Dendritic cell treated with granulocyte-macrophage colony-stimulating factor and Interleukin-4, amounts not matched to agents 40 ng/mL and 50 ng/mL, for 4 days (primary cell): ENCODE data around the gene SNX8.

Source experiments
- H3K27ac Mint-ChIP-seq: one replicate; pipeline ENCODE4 v1.8.0; 2022; ENCODE audit warnings: mild to moderate bottlenecking, mixed read lengths
- H3K27me3 Mint-ChIP-seq: one replicate; pipeline ENCODE4 v1.8.0; 2022; ENCODE audit warnings: mild to moderate bottlenecking, mixed read lengths
- H3K36me3 Mint-ChIP-seq: one replicate; pipeline ENCODE4 v1.8.0; 2022; ENCODE audit warnings: low read depth, mixed read lengths
- H3K4me1 Mint-ChIP-seq: one replicate; pipeline ENCODE4 v1.8.0; 2022; ENCODE audit warnings: low read depth, mixed read lengths
- H3K4me3 Mint-ChIP-seq: one replicate; pipeline ENCODE4 v1.8.0; 2022; ENCODE audit warnings: mild to moderate bottlenecking, moderate library complexity, mixed read lengths
- H3K9me3 Mint-ChIP-seq: one replicate; pipeline ENCODE4 v1.8.0; 2022; ENCODE audit warnings: mixed read lengths
- intact Hi-C: fragments of 100-400 bp; cut with micrococcal nuclease; formaldehyde crosslinking; loops from one replicate; pipeline ENCODE4 v1.15.0; 2022

The SNX8 gene

GRCh38 chr7:2219606-2220005 lies 94.6 kb downstream of the SNX8 start:
- Mint-ChIP-seq H3K27me3 (no peaks in the 10 kb centered on the region), H3K9me3 (no peaks in the 10 kb centered on the region)

GRCh38 chr7:2219136-2219535 lies 95.1 kb downstream of the SNX8 start:
- Mint-ChIP-seq H3K4me3 (no peak overlapping the region), H3K9me3 (no peaks in the 10 kb centered on the region), H3K36me3 (peaks cover 100% of the 10 kb centered on the region), H3K27me3 (no peaks in the 10 kb centered on the region), H3K4me1 (no peaks in the 10 kb centered on the region), H3K27ac (no peak overlapping the region)
- intact Hi-C loops, result no loop called here

More at GRCh38 chr7:2219606-2220005, 94.6 kb downstream of the SNX8 start:
- intact Hi-C loops, result no loop called here
- Mint-ChIP-seq H3K27ac (no peak overlapping the region), H3K36me3 (peaks cover 100% of the 10 kb centered on the region), H3K4me3 (no peak overlapping the region), H3K4me1 (no peaks in the 10 kb centered on the region)

- Mint-ChIP-seq H3K4me3 (no peak overlapping the region), H3K4me1 (no peaks in the 10 kb centered on the region), H3K9me3 (no peaks in the 10 kb centered on the region), H3K36me3 (peaks cover 100% of the 10 kb centered on the region), H3K27me3 (no peaks in the 10 kb centered on the region), H3K27ac (no peak overlapping the region)
- intact Hi-C loops, result no loop called here
These were observed 95.8 kb downstream of the SNX8 start for GRCh38 chr7:2218444-2218785.

- Mint-ChIP-seq H3K9me3 (no peaks in the 10 kb centered on the region), H3K27ac (no peak overlapping the region), H3K4me1 (no peaks in the 10 kb centered on the region), H3K36me3 (peaks cover 100% of the 10 kb centered on the region), H3K4me3 (no peak overlapping the region), H3K27me3 (no peaks in the 10 kb centered on the region)
- intact Hi-C loops, result no loop called here
These were observed 96.4 kb downstream of the SNX8 start for GRCh38 chr7:2217716-2218443.

GRCh38 chr7:2217206-2217605 lies 97.0 kb downstream of the SNX8 start:
- Mint-ChIP-seq H3K36me3 (peaks cover 100% of the 10 kb centered on the region), H3K4me1 (no peaks in the 10 kb centered on the region), H3K27ac (no peak overlapping the region), H3K4me3 (no peak overlapping the region), H3K27me3 (no peaks in the 10 kb centered on the region), H3K9me3 (no peaks in the 10 kb centered on the region)
- intact Hi-C loops, result no loop called here

DNA sequence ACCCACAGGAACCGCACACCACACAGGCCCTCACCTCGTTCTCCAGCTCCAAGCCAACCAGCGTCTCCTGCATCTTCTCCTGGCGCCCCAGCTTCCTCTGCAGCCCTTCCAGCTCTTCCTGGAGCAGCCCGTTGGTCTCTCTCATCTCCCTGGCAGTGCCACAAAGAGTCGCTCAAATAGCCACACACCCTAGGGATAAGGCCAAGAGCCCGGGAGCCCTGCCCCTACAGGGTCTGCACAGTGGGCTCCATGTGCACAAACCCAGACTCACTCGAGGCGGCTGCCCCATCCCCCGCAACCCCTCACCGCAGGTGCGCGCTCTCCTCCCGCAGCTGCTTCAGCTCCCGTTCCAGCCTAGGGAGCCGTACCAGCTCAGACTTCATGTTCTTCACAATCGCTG lies 98.4 kb downstream of the SNX8 start:
- no peak overlapping the region for H3K27ac Mint-ChIP-seq
- peaks cover 100% of the 10 kb centered on the region for H3K36me3 Mint-ChIP-seq
- H3K4me3 Mint-ChIP-seq, result no peak overlapping the region
- H3K4me1 Mint-ChIP-seq, result no peaks in the 10 kb centered on the region
- intact Hi-C loops, result no loop called here
- no peaks in the 10 kb centered on the region for H3K27me3 Mint-ChIP-seq
- no peaks in the 10 kb centered on the region for H3K9me3 Mint-ChIP-seq

GRCh38 chr7:2214636-2215035 lies 99.6 kb downstream of the SNX8 start:
- Mint-ChIP-seq H3K36me3 (peaks cover 98% of the 10 kb centered on the region), H3K27me3 (no peaks in the 10 kb centered on the region), H3K4me1 (no peaks in the 10 kb centered on the region), H3K27ac (no peak overlapping the region), H3K4me3 (no peak overlapping the region), H3K9me3 (no peaks in the 10 kb centered on the region)
- intact Hi-C loops, result no loop called here

GRCh38 chr7:2213551-2214215 lies 100.6 kb downstream of the SNX8 start:
- H3K27ac Mint-ChIP-seq, result no peak overlapping the region
- peaks cover 98% of the 10 kb centered on the region for H3K36me3 Mint-ChIP-seq
- intact Hi-C loops, result no loop called here

DNA sequence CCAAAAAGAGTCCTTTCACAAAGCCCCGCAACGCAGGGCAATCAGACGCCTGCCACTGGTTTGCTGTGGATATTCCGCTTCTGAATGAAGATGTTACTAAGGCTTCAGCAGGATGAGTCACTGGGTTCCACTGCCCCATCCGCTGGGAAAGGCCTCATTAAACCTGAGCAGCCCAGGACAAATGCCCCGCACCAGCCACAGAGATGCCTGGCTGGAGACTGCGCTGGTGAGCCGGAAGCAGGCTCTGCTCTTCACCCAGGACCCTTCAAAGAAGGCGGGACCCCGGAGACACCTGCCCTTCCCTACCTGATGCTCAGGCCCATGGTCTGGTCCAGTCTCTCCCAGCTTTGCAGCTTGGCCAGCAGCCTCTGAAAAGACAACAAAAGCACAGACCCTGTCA lies 101.3 kb downstream of the SNX8 start:
- no peak overlapping the region for H3K4me3 Mint-ChIP-seq
- H3K36me3 Mint-ChIP-seq, result peaks cover 98% of the 10 kb centered on the region
- intact Hi-C loops, result no loop called here
- no peaks in the 10 kb centered on the region for H3K27me3 Mint-ChIP-seq
- H3K27ac Mint-ChIP-seq, result no peak overlapping the region
- no peaks in the 10 kb centered on the region for H3K9me3 Mint-ChIP-seq
- no peaks in the 10 kb centered on the region for H3K4me1 Mint-ChIP-seq

More at GRCh38 chr7:2213551-2214215, 100.6 kb downstream of the SNX8 start:
- H3K27me3 Mint-ChIP-seq, result no peaks in the 10 kb centered on the region
- no peaks in the 10 kb centered on the region for H3K4me1 Mint-ChIP-seq
- H3K4me3 Mint-ChIP-seq, result no peak overlapping the region
- H3K9me3 Mint-ChIP-seq, result no peaks in the 10 kb centered on the region

GRCh38 chr7:2211926-2212325 lies 102.3 kb downstream of the SNX8 start:
- intact Hi-C loops, result no loop called here
- no peak overlapping the region for H3K27ac Mint-ChIP-seq
- no peaks in the 10 kb centered on the region for H3K9me3 Mint-ChIP-seq
- no peak overlapping the region for H3K4me3 Mint-ChIP-seq
- no peaks in the 10 kb centered on the region for H3K27me3 Mint-ChIP-seq
- H3K36me3 Mint-ChIP-seq, result peaks cover 98% of the 10 kb centered on the region
- no peaks in the 10 kb centered on the region for H3K4me1 Mint-ChIP-seq

DNA sequence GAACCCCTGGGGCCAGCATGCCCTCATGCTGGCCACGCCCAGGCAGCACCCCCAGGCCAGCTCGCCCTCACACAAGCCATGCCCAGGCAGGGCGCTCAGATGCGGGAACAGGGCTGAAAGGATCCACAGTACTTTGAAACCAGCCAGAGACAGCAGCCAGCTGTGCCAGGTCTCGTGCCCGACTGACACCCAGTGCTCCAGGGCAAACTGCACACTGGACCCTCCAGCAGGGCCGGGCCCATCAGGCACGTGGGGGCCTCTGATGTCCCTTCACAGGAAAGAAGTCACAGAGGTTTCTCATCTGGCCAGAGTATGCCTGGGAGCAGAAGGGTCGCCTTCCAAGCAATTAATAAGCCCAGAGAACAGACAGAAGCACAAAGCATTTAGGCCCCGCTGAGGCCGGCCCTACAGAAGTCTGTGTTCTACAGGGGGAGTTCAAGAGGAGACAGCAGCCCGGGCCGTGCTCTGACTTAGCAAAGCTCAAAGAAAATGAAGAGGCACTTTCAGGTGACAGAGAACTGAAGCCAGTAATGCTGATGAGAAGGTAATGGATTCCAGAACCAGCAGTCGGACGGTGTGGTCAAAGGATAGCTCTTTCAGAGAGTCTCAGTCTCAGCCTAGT lies 102.9 kb downstream of the SNX8 start:
- intact Hi-C loops, result no loop called here
- H3K27ac Mint-ChIP-seq, result no peak overlapping the region
- no peaks in the 10 kb centered on the region for H3K4me1 Mint-ChIP-seq
- no peaks in the 10 kb centered on the region for H3K9me3 Mint-ChIP-seq
- H3K4me3 Mint-ChIP-seq, result no peak overlapping the region
- no peaks in the 10 kb centered on the region for H3K27me3 Mint-ChIP-seq
- peaks cover 95% of the 10 kb centered on the region for H3K36me3 Mint-ChIP-seq

- H3K27me3 Mint-ChIP-seq, result no peaks in the 10 kb centered on the region
- intact Hi-C loops, result no loop called here
- peaks cover 95% of the 10 kb centered on the region for H3K36me3 Mint-ChIP-seq
- no peak overlapping the region for H3K4me3 Mint-ChIP-seq
- no peak overlapping the region for H3K27ac Mint-ChIP-seq
- no peaks in the 10 kb centered on the region for H3K9me3 Mint-ChIP-seq
- H3K4me1 Mint-ChIP-seq, result no peaks in the 10 kb centered on the region
These were observed 103.5 kb downstream of the SNX8 start for GRCh38 chr7:2210551-2211258.

GRCh38 chr7:2209961-2210323 lies 104.3 kb downstream of the SNX8 start:
- Mint-ChIP-seq H3K27me3 (no peaks in the 10 kb centered on the region), H3K27ac (no peak overlapping the region), H3K4me3 (no peak overlapping the region), H3K9me3 (no peaks in the 10 kb centered on the region), H3K36me3 (peaks cover 95% of the 10 kb centered on the region), H3K4me1 (no peaks in the 10 kb centered on the region)
- intact Hi-C loops, result loop anchor here (2.0 kb wide), 1 partner anchor 545 kb away; no protein-coding TSS in a partner anchor
